ENCODE measurements around the gene ANXA1. TPM values are rescaled to one million over a fixed set of nuclear protein-coding genes. Genes with fewer than 3 reads are reported as not detected.
A peak's percentile ranks its signal among the peaks of the same experiment; 100 is the strongest.
"Not testable (repeated sequence)": the region's sequence is repeated elsewhere in the genome, so short reads cannot be mapped to it uniquely, and the experiment has no call there.

Gene ANXA1
- total RNA-seq, 1 experiment from 2014 or later, result 731 TPM

DNA sequence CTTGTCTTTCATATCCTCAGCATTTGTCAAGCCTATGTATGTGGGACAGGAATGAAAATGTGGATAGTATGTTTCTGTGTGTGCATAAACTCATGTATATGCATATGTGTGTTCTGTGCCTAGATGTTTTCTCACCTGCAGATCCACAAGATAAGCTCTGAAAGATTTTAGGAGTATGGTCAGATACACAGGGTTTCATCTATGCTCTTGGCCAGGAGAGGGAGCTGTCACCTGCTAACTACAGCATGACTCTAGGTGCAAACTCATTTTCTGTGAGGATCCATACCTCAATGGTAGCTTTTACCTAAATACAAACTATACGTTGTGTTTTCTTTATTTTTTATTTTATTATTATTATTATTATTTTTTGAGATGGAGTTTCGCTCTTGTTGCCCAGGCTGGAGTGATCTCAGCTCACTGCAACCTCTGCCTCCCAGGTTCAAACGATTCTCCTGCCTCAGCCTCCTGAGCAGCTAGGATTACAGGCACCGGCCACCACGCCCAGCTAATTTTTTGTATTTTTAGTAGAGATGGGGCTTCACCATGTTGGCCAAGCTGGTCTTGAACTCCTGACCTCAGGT lies 44.1 kb upstream of the ANXA1 start:
- DNase-seq (ENCODE audit: unreplicated experiment), result peak; percentile 79
- not testable (repeated sequence) for H3K27me3 Mint-ChIP-seq (ENCODE audit: insufficient read depth, unreplicated experiment); H3K4me1 Mint-ChIP-seq (ENCODE audit: insufficient read depth, unreplicated experiment); H3K9me3 Mint-ChIP-seq (ENCODE audit: unreplicated experiment); BruUV-seq (replicated peaks); H3K4me3 Mint-ChIP-seq (ENCODE audit: unreplicated experiment); H3K36me3 Mint-ChIP-seq (ENCODE audit: insufficient read depth, unreplicated experiment); H3K27ac Mint-ChIP-seq (ENCODE audit: low read depth, unreplicated experiment)
- CTCF ChIA-PET, result interaction anchor here (0.5 to 3.6 kb wide), 34 partner anchors 8 to 1986 kb away, joined by 3 to 48 read pairs (median 5); no protein-coding TSS in a partner anchor
- intact Hi-C loops (cut with micrococcal nuclease), result loop anchor here (1.0 kb wide), 3 partner anchors 47 to 77 kb away; no protein-coding TSS in a partner anchor
- TF ChIP-seq, protein P1, sequence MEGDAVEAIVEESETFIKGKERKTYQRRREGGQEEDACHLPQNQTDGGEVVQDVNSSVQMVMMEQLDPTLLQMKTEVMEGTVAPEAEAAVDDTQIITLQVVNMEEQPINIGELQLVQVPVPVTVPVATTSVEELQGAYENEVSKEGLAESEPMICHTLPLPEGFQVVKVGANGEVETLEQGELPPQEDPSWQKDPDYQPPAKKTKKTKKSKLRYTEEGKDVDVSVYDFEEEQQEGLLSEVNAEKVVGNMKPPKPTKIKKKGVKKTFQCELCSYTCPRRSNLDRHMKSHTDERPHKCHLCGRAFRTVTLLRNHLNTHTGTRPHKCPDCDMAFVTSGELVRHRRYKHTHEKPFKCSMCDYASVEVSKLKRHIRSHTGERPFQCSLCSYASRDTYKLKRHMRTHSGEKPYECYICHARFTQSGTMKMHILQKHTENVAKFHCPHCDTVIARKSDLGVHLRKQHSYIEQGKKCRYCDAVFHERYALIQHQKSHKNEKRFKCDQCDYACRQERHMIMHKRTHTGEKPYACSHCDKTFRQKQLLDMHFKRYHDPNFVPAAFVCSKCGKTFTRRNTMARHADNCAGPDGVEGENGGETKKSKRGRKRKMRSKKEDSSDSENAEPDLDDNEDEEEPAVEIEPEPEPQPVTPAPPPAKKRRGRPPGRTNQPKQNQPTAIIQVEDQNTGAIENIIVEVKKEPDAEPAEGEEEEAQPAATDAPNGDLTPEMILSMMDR (IDR thresholded peaks at IDR 0.05; ENCODE audit: unreplicated experiment), result peak; percentile 81
- POLR2A ChIA-PET, result interaction anchor here (0.6 to 1.2 kb wide), 11 partner anchors 8 to 1370 kb away, joined by 3 to 6 read pairs (median 4); no protein-coding TSS in a partner anchor

DNA sequence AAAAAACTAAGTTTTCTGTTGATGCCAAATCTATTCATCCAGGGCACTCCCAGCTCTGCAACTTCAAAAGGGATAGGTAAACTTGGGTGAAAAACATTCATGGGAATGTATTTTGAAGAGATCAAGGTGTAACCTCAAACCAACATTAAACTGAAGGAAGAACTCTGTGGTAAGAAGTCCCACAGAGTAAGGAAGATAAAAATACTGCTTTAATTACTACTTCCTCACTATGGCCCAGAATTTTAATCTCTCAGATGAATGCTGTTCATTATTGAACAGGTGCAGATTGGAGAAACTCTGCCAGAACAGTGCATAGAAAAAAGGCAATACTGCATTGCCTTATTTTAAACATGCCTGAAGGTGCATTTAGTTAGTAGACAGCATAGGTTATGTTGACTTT lies 37.6 kb upstream of the ANXA1 start:
- TF ChIP-seq, protein P1 (IDR thresholded peaks at IDR 0.05; ENCODE audit: unreplicated experiment), result no peak
- no peak overlapping the region for H3K4me3 Mint-ChIP-seq (ENCODE audit: unreplicated experiment)
- BruUV-seq (replicated peaks), result no TSS peak
- no peaks in the 10 kb centered on the region for H3K36me3 Mint-ChIP-seq (ENCODE audit: insufficient read depth, unreplicated experiment)
- no peak for DNase-seq (ENCODE audit: unreplicated experiment)
- H3K27ac Mint-ChIP-seq (ENCODE audit: low read depth, unreplicated experiment), result no peak overlapping the region
- ChIA-PET POLR2A (interaction anchor here (1.3 to 8.1 kb wide), 3 partner anchors 38 to 1914 kb away, joined by 4 to 47 read pairs (median 8); partner anchors contain the start of gene ANXA1), CTCF (interaction anchor here (0.6 to 7.1 kb wide), 4 partner anchors 12 to 305 kb away, joined by 3 to 78 read pairs (median 3); no protein-coding TSS in a partner anchor)
- H3K27me3 Mint-ChIP-seq (ENCODE audit: insufficient read depth, unreplicated experiment), result no peaks in the 10 kb centered on the region
- intact Hi-C loops (cut with micrococcal nuclease), result no loop called here
- H3K9me3 Mint-ChIP-seq (ENCODE audit: unreplicated experiment), result no peaks in the 10 kb centered on the region
- H3K4me1 Mint-ChIP-seq (ENCODE audit: insufficient read depth, unreplicated experiment), result peaks cover 16% of the 10 kb centered on the region

DNA sequence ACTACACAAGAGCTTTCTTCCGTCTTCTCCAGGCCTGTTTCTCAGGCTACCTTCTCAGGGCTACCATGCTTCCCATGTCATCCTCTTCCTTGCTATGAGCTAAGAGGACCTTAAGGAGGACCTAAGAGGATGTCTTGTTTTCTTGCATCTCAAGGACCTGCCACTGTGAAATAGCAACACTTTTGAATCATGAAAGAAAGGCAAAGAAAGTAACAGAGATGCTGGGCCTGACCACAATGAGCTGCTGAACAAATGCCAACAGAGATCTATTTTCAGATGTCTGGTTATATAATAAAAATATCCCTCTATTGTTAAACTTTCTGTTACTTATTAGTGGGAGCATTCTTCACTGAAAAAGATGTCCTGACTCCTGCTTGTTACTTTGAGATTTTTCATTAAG lies 36.7 kb upstream of the ANXA1 start:
- ChIA-PET POLR2A (interaction anchor here (0.6 to 8.1 kb wide), 5 partner anchors 16 to 1914 kb away, joined by 3 to 47 read pairs (median 3); partner anchors contain the start of gene ANXA1), CTCF (interaction anchor here (0.6 to 7.1 kb wide), 4 partner anchors 13 to 306 kb away, joined by 3 to 78 read pairs (median 3); no protein-coding TSS in a partner anchor)
- intact Hi-C loops (cut with micrococcal nuclease), result no loop called here
- no peaks in the 10 kb centered on the region for H3K27me3 Mint-ChIP-seq (ENCODE audit: insufficient read depth, unreplicated experiment)
- TF ChIP-seq, protein P1 (IDR thresholded peaks at IDR 0.05; ENCODE audit: unreplicated experiment), result no peak
- H3K27ac Mint-ChIP-seq (ENCODE audit: low read depth, unreplicated experiment), result no peak overlapping the region
- H3K36me3 Mint-ChIP-seq (ENCODE audit: insufficient read depth, unreplicated experiment), result no peaks in the 10 kb centered on the region
- no TSS peak for BruUV-seq (replicated peaks)
- H3K4me1 Mint-ChIP-seq (ENCODE audit: insufficient read depth, unreplicated experiment), result peaks cover 18% of the 10 kb centered on the region
- no peaks in the 10 kb centered on the region for H3K9me3 Mint-ChIP-seq (ENCODE audit: unreplicated experiment)
- H3K4me3 Mint-ChIP-seq (ENCODE audit: unreplicated experiment), result no peak overlapping the region
- DNase-seq (ENCODE audit: unreplicated experiment), result no peak

DNA sequence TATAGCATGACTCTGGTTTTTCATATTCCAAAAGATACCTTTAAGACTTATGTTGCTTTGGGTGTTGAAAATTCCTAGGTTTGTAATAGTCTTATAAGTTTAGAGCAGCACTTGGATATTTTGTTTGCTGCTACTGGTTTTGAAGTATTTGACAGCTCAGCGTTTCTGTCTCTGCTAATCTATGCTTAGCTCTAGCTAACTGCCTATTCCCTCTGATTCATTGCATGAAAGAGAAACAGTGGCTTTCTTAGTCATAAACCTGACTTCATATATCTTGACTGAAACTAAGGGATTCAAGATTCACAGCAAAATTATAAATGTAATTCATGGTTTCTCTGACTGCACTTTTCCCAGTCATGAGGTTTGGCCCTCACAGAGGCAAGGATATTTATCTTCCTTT lies 35.6 kb upstream of the ANXA1 start:
- Mint-ChIP-seq H3K4me1 (ENCODE audit: insufficient read depth, unreplicated experiment) (peaks cover 18% of the 10 kb centered on the region), H3K9me3 (ENCODE audit: unreplicated experiment) (no peaks in the 10 kb centered on the region), H3K27ac (ENCODE audit: low read depth, unreplicated experiment) (no peak overlapping the region), H3K27me3 (ENCODE audit: insufficient read depth, unreplicated experiment) (no peaks in the 10 kb centered on the region), H3K4me3 (ENCODE audit: unreplicated experiment) (no peak overlapping the region), H3K36me3 (ENCODE audit: insufficient read depth, unreplicated experiment) (no peaks in the 10 kb centered on the region)
- CTCF ChIA-PET, result interaction anchor here (0.7 to 3.5 kb wide), 2 partner anchors 8 to 61 kb away, joined by 4 to 18 read pairs; no protein-coding TSS in a partner anchor
- no TSS peak for BruUV-seq (replicated peaks)
- intact Hi-C loops (cut with micrococcal nuclease), result no loop called here
- TF ChIP-seq, protein P1 (IDR thresholded peaks at IDR 0.05; ENCODE audit: unreplicated experiment), result no peak
- POLR2A ChIA-PET, result interaction anchor here (0.7 to 8.6 kb wide), 5 partner anchors 8 to 55 kb away, joined by 3 to 129 read pairs (median 8); partner anchors contain the start of gene ANXA1
- no peak for DNase-seq (ENCODE audit: unreplicated experiment)
